NCI-H128 (cell line): ENCODE data around the gene PLGRKT.
"Not testable (repeated sequence)": the region's sequence is repeated elsewhere in the genome, so short reads cannot be mapped to it uniquely, and the experiment has no call there.

Experiments used
- DNase-seq: peaks from one replicate; lab custom pipeline; 2025; ENCODE audit not compliant: unreplicated experiment; lab: John Stamatoyannopoulos, UW

The PLGRKT gene

DNA sequence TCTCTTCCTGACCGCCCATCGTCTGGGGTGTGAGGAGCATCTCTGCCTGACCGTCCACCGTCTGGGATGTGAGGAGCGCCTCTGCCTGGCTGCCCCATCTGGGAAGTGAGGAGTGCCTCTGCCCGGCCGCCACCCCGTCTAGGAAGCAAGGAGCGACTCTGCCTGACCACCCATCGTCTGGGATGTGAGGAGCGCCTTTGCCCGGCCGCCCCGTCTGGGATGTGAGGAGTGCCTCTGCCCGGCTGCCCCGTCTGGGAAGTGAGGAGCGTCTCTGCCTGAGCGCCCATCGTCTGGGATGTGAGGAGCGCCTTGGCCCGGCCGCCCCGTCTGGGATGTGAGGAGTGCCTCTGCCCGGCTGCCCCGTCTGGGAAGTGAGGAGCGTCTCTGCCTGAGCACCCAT lies 4.4 kb downstream of the PLGRKT start:
- not testable (repeated sequence) for DNase-seq

DNA sequence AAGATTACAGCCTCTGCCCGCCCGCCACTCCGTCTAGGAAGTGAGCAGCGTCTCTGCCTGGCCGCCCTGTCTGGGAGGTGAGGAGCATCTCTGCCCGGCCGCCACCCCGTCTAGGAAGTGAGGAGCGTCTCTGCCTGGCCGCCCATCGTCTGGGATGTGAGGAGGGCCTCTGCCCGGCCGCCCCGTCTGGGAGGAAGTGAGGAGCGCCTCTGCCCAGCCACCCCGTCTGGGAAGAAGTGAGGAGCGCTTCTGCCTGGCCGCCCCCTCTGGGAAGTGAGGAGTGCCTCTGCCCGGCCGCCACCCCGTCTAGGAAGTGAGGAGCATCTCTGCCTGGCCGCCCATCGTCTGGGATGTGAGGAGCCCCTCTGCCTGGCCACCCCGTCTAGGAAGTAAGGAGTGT lies 4.8 kb downstream of the PLGRKT start:
- not testable (repeated sequence) for DNase-seq

DNA sequence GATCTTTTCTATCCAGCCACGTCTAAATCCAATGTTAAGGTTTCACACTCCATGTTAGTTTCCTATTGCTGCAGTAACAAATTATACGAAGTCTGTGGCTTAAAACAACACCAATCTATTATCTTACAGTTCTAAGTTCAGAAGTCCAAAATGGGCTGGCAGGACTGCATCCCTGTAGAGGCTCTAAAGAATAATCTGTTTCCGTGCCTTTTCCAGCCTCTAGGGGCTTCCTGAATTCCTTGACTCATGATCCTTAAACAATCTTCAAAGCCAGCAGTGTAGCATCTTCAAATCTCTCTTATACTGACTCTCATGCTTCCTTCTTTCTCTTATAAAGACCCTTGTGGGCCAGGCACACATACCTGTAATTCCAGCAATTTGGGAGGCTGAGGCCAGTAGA lies 6.8 kb downstream of the PLGRKT start:
- DNase-seq: no peak

DNA sequence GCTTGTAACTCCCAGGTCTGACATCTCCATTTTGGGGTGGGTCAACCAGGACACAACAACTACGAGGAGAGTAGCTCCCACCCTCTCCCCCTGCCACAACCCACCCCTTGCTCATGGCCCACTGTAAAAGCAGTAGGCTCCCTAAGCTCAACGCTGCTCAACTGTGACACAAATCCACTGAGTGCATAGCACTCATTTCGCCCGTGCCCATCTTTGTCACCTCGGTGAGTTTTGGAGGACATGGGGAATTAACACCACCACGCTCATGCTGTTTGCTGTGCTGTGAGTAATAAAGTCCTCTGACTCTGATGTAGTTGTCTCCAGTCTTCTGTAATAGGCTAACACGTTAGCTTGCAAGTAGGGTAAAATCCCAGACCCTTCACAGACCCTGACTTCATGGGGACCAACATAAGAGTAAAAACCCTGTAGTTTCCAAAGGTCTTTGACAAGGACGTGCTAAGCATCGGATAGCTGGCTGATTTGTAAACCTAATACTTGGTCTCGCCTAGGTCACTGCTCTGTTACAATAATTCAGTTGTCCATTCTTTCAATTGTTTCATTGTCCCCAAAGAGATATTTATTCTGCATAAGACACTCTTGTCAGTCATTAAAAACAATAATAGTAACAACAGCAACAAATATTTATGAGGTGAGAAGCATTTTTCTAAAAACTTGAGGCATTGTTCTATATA lies 7.7 kb downstream of the PLGRKT start:
- no peak for DNase-seq

DNA sequence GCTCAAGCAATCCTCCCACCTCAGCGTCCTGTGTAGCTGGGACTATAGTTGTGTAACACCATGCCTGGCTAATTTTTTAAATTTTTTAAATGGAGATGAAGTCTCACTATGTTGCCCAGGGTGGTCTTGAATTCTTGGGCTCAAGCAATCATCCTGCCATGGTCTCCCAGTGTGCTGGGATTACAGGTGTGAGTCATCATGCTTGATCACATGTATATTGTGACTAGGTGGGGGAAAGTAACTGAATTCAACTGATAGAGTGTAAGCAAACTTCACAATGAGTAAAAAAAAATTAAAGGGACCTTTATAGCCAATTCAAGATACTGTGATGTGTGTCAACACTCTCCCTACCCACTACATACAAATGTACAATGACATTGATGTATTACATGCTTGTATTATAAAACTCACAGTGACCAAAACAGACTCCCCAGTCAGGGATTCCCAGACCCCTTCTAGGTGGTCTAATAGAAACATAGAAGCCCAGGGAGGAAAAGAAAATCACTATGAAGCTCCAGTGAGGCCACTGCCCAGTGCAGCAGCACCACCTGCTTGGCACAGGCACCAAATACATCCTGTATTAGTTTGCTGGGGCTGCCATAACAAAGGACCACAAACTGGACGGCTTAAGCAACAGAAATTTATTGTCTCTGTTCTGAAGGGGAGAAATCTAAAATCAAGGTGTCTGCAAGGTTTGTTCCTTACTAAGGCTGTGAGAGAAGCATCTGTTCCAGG lies 8.8 kb downstream of the PLGRKT start:
- no peak for DNase-seq

DNA sequence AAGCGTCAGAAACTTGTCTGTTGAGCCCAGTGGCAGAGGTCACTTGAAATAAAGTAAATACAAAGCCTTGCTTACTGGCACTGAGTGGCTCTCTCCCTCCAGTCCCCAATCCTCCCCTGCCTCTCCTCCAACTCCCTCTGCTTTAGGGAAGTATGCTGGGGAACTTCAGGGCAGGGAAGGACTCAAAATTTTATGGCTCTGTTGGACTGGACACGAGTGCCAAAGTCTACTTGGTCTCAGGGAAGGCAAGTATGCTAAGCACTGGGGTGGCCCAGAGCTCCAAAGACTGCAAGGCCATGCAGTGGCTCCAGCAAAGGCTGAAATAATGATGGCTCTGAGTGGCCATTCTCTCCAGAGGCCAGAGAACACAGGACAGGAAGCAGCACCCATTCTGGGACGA lies 9.6 kb downstream of the PLGRKT start:
- no peak for DNase-seq

DNA sequence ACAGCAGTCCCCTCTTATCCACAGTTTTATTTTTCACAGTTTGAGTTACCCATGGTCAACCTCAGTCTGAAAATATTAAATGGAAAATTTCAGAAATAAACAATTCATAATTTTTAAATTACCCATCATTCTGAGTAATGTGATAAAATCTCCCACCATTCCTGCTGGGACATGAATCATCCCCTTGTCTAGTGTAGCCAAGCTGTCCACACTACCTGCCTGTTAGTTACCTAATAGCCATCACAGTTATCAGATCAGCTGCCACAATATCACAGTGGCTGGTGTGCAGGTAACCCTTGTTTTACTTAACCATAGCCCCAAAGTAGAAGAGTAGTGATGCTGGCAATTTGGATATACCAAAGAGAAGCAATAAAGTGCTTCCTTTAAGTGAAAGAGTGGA lies 10.7 kb downstream of the PLGRKT start:
- no peak for DNase-seq

DNA sequence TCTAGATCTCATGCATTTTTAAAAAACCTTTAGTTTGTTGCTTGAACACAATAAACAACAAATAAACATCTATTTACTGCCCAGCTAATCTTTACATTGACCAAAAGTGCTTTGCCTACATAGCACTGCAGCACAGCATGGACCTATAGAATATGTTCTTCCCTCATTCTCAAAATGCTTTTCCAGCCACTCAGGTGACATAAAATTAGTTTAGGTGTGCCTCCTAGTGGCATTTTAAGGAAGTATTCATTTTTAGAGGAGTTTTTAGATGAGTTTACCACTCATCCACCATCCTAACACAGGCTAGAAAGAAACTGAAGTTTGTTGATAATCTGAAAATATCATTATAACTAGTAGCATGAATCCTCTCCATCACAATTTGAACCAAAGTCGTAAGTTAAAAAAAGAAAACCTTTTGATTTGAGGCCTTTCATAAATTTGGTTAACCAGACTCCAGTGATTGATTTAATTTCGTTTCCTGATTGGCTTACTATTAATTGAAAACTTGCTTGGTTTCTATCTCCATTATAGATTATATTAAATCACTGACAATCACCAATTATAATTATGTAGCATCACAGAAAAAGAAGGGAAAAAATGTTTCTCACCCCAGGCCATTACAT lies 12.6 kb downstream of the PLGRKT start:
- DNase-seq: no peak

DNA sequence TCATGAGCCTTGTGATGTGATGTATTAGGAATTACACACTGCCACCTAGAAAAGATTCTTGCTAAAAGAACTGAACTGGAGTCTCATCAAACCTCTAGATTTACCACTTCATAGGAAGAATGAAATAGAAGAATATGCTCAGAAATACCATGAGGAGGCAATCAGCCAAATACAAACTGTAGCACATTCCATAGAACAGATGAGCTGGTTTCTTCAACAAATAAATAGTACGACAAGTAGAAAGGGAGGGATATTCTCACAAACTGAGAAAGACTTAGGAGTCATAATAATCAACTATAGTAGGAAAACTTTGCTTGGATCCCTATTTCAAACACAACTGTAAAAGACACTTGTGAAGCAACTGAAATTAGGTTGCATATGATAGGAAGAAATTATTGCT lies 15.4 kb downstream of the PLGRKT start:
- DNase-seq: no peak

DNA sequence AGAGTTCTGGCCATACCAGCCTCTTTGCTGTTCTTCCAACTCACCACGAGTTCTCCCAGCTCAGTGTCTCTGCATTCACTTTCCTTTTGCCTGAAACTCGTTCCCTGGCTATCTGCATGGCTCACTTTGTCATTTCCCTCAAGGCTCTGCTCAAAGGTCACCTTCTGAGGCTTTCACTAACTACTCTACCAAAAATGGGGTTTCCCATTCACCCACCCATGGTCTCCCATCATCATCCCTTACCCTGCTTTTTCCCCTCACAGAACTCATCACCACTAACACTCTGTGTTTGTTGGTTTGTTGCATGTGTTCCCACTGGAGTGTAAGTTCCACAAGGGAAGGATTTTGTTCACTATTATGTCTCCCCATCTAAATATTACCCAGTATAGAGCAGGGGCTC lies 16.6 kb downstream of the PLGRKT start:
- DNase-seq: no peak

DNA sequence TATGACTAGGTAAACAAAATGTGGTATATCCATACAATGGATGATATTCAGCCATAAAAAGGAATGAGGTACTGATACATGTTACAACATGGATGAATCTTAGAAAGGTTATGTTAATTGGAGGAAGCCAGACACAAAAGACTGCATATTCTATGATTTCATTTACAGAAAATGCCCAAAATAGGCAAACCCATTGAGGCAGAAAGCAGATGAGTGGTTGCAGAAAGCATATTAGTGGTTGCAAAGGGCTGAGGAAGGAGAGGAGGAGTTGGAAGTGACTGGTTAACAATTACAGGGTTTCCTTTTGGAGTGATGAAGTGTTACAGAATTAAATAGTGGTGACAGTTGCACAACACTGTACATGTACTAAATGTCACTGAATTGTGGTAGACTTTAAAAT lies 17.7 kb downstream of the PLGRKT start:
- DNase-seq: no peak

DNA sequence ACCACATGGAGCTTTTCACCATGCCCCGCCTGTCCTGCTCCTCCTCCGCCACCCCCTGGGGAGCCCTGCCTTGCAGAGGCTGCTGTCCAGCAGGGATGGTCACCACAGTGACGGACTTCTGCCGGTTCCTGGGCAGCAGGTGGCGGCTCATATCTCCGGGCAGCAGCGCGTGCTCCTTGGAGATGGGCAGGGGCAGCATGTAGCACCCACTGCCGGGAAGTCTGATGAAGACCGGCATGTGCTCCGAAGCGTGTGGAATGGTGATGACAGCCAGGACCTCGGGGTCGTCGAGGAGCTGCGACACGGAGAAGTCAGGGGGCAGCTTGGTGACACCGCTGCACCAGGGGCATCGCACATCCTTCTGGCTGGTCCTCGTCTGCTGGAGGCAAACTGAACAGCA lies 19.2 kb downstream of the PLGRKT start:
- DNase-seq: no peak

DNA sequence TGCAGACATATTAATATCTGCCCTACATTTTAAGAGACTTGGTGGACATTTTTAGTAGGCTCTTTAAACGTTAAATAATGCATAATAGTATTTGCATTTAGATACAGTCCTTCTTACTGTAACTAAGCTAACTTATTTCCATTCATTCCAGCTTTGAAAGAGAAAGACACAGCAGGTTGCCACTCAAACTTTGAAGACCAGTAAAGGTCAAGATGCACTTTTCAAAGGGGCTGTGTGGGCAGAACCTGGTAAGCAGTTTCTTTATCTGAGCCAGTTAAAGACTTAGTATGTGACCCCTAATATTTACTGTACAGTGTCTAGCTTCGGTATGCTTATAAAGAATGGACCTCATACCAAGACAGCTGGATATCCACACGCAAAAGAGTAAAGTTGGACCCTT lies 20.8 kb downstream of the PLGRKT start:
- DNase-seq: no peak

DNA sequence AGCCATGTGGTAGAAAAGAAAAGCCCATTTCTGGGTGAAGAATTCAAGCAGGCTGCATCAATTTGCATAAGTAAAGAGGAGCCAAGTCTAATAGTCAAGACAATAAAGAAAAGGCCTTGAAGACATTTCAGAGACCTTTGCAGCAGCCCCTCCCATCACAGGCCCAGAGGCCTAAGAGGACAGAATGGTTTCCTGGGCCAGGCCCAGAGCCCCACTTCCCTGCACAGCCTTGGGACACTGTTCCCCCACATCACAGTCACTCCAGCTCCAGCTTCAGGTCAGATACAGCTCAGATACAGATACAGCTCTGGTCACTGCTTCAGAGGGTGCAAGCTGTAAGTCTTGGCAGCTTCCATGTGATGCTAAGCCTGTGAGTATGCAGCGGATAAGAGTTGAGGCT lies 29.1 kb downstream of the PLGRKT start:
- no peak for DNase-seq

DNA sequence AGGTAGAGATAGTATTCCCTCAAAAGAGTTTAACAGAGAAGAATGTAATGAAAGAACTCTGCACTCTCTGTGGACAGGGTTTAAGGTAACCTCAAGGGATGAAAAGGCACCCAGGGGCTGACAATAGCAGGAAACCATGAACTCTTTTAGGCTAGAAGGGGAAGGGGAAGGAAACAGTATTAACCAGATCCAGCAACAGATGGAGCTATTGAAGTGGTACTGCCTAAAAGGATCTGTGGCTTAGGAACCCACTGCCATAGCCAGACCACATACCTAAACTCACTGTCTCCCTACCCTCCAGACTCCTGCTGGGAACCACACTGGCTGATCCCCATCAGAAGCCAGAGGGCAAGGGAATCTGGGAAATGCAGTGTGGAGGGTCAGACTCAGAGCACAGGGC lies 35.5 kb downstream of the PLGRKT start:
- no peak for DNase-seq

DNA sequence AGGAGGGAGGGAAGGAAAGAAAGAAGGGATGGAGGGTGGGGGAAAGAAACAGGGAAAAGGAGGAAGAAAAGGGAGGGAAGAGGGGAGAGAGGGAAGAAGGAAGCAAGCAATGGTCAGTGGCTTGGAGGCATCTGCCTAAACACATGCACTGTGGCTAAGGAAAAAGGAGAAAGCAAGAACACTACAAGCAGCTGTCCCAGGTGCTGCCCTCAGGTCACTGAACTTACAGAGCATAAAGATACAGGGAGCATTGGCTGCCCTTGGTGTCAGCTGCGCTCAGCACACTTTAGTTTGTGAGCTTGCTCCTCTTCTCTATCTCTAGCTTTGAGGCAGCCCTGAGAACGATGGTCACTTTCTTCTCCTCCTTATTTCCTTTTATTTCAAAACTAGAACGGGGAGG lies 40.2 kb downstream of the PLGRKT start:
- DNase-seq: not testable (repeated sequence)

DNA sequence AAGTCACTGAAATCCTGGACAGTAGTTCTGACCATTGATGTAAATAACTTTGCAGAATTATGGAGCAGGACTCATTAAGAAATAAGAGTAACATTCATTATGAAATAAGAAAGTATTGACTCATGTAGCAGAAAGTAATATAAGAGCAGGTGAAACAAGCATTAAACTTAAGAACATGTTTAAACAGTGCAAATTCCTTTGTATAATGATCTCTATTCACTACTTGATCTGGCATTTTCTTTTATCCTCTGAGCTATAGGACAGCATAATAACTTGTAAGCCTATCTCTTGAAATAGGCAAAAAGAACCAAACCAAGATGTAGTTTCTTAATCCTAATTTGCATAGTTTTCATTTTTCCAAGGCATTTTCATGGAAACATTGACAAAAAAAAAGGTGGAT lies 42.3 kb downstream of the PLGRKT start:
- DNase-seq: no peak

DNA sequence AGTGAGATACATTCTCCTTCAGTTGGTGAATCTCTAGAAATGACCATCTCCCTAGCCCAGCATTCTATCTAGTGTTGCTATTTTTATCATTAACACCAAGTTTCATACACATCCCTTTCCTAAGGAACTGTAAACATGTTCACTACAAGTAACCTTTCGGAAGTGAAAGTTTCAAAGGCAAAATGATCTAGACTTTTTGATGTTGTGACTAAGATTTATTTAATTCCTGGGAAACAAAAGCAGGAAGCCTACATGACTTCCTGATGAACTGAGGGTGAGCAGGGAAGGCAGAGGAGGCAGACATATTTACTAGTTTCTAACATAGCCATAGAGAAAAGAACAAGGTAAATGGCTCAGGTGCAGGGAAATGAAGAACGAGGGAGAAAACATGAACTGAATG lies 43.7 kb downstream of the PLGRKT start:
- DNase-seq: not testable (repeated sequence)

DNA sequence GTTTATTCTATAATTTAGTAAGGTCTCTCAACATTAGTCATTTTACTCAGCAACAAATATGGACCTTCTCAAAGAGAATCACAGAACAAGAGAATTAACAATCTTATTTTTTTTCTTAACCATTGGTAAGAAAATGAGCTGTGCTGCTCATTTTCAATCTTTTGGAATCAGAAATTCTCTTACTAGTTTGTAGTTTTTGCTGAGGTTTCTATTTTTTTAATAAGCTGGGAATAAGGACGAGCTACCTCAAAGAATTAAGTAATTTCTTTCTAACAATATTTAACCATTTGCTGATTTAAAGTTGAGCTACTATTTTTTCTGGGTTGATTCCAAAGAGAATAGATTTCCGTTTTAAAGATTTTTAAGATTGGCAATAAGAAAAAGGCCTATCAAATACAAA lies 44.2 kb downstream of the PLGRKT start:
- DNase-seq: no peak

DNA sequence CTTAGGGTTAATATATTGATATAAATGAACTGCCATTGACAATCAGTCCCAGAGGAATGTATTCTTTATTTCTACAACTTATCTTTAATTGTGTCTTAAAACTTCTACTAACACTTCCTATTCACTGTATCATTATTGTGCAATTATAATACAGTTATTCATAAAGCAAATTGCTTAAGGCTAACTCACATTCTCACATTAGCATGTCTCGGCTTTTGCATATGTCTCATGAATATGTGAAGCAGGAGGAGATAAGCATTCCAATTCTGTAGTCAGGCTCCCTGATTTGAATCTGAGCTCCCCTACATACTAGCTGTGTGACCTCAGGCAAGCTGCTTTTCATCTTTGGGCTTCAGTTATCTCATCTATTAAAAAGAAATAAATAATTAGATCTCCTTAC lies 45.4 kb downstream of the PLGRKT start:
- no peak for DNase-seq

DNA sequence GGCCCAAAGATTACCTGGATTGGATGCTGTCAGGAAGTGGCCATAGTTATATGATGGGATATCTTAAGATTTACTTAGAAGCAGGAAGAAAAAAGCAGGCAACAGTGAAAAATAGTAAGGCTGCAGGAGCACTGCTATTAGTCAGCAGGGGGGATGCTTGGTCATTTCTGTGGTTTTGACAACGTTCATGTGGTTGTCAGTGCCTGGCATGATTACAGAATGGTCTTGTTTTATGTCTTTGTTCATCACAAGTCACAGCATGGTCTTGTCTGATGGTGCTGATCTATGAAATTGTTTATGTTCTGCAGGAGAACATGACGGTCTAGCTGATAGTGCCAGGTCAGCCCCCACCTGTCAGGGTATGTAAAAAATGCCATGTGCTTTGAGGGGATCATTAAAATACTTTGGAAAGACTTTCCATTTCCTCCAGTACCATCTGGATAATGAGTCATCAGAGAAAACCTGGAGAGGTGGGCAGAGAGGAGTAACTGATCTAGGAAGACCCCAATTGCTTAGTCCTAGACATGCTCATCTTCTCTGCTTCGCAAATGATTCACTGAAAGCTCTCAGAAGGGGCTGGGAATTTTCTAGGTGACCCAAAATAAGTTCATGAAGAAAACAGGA lies 48.5 kb downstream of the PLGRKT start:
- no peak for DNase-seq
